NCI-H1930 (cell line): ENCODE data around the gene INHBB.

Experiments used
- DNase-seq, 2 experiments: peaks; one replicate each; lab custom pipeline; 2025; lab: John Stamatoyannopoulos, UW

INHBB gene

GRCh38 chr2:120357768-120358167 is 11.8 kb downstream of the INHBB start:
- no peak for DNase-seq

- no peak for DNase-seq
These were observed 13.0 kb downstream of the INHBB start for GRCh38 chr2:120358734-120359465.

- DNase-seq = no peak
These were observed 14.4 kb downstream of the INHBB start for GRCh38 chr2:120360307-120360855.

GRCh38 chr2:120362926-120363325 is 17.0 kb downstream of the INHBB start:
- DNase-seq = no peak

- DNase-seq = no peak
These were observed 19.4 kb downstream of the INHBB start for GRCh38 chr2:120365236-120365793.

GRCh38 chr2:120366698-120367097 is 20.8 kb downstream of the INHBB start:
- no peak for DNase-seq

- no peak for DNase-seq
These were observed 21.3 kb downstream of the INHBB start for GRCh38 chr2:120367221-120367620.

- DNase-seq = no peak
These were observed 21.7 kb downstream of the INHBB start for GRCh38 chr2:120367649-120368048.

- no peak for DNase-seq
These were observed 22.1 kb downstream of the INHBB start for GRCh38 chr2:120368086-120368485.

GRCh38 chr2:120369250-120369649 is 23.3 kb downstream of the INHBB start:
- no peak for DNase-seq

- DNase-seq = no peak
These were observed 26.2 kb downstream of the INHBB start for GRCh38 chr2:120371969-120372625.

GRCh38 chr2:120372816-120373215 is 26.9 kb downstream of the INHBB start:
- DNase-seq = no peak

GRCh38 chr2:120373424-120373823 is 27.5 kb downstream of the INHBB start:
- DNase-seq = no peak

GRCh38 chr2:120374821-120375220 is 28.9 kb downstream of the INHBB start:
- no peak for DNase-seq

- DNase-seq = no peak
These were observed 29.5 kb downstream of the INHBB start for GRCh38 chr2:120375251-120376020.

GRCh38 chr2:120376101-120376500 is 30.2 kb downstream of the INHBB start:
- DNase-seq = no peak

GRCh38 chr2:120376679-120377640 is 31.0 kb downstream of the INHBB start:
- DNase-seq = no peak

- no peak for DNase-seq
These were observed 32.7 kb downstream of the INHBB start for GRCh38 chr2:120378605-120379004.

- DNase-seq = no peak
These were observed 34.3 kb downstream of the INHBB start for GRCh38 chr2:120379916-120380893.

- DNase-seq = no peak
These were observed 35.3 kb downstream of the INHBB start for GRCh38 chr2:120381192-120381591.
